ENCODE data around the gene SLC5A3. TPM values are rescaled to one million over a fixed set of nuclear protein-coding genes. Genes with fewer than 3 reads are reported as not detected.

Gene SLC5A3
- total and polyA plus RNA-seq, 7 donors: 0.60 to 41.8 (median 20.6) TPM

DNA sequence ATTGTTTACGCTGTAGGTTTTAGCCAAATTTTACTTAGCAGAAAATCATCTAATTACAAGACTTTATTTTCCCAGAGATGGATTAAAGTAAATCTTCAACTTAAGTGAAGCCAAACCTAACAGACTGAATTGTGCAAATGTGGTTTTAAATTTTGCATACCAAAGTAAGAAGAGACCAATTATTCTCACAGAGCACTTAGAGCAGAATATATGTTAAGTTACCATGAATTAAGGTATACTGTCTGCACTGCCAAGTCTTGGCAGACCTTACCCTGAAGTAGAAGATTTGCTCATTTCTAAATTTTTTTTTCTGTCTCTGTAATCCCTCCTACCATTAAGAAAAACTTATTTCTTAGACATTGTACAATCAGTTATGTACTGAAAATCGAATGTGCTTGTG, 24.1 kb downstream of the SLC5A3 start:
- no peak overlapping the region for H3K27ac ChIP-seq
- H3K36me3 ChIP-seq: peaks cover 7 to 23% (median 16%) of the 10 kb centered on the region in 4 donors
- intact Hi-C loops (cut with DNase I): no loop called here
- 89 to 91% methylated on average over 2 of the region's 2 CpGs for WGBS, 2 donors
- DNase-seq: no peak
- TF ChIP-seq, protein P1, sequence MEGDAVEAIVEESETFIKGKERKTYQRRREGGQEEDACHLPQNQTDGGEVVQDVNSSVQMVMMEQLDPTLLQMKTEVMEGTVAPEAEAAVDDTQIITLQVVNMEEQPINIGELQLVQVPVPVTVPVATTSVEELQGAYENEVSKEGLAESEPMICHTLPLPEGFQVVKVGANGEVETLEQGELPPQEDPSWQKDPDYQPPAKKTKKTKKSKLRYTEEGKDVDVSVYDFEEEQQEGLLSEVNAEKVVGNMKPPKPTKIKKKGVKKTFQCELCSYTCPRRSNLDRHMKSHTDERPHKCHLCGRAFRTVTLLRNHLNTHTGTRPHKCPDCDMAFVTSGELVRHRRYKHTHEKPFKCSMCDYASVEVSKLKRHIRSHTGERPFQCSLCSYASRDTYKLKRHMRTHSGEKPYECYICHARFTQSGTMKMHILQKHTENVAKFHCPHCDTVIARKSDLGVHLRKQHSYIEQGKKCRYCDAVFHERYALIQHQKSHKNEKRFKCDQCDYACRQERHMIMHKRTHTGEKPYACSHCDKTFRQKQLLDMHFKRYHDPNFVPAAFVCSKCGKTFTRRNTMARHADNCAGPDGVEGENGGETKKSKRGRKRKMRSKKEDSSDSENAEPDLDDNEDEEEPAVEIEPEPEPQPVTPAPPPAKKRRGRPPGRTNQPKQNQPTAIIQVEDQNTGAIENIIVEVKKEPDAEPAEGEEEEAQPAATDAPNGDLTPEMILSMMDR (IDR thresholded peaks at IDR 0.05): no peak
- TF ChIP-seq POLR2AphosphoS5 (IDR thresholded peaks at IDR 0.05) (no peak), POLR2A (IDR thresholded peaks at IDR 0.05) (no peak), EP300 (IDR thresholded peaks at IDR 0.05) (no peak)
- peaks cover 0 to 85% (median 58%) of the 10 kb centered on the region in 4 donors for H3K4me1 ChIP-seq
- no peaks in the 10 kb centered on the region for H3K27me3 ChIP-seq
- no peaks in the 10 kb centered on the region for H3K9me3 ChIP-seq
- no peak overlapping the region for H3K4me3 ChIP-seq

DNA sequence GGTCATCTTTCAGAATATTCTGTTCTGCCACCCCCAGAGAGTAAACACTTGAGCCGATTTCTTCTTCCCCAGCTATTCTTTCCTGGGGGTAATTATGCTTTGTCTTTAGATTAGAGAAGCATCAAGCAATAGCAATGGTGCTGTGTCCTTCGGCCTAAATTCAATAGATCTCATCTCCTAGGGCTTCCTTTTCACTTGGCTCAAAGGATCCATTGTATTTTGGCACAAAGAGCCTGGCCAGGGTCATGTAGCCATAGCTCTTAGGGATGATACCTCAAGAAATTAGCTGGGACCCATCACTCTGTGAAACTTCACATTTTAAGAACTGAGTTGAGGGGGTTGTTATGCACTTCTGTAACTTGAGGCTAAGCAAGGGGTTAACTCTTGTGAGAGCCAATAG, 27.0 kb downstream of the SLC5A3 start:
- no peak for DNase-seq
- intact Hi-C loops (cut with DNase I): no loop called here
- no peaks in the 10 kb centered on the region for H3K9me3 ChIP-seq
- WGBS, 2 donors: 91 to 95% methylated on average over 2 of the region's 2 CpGs
- H3K27ac ChIP-seq: peak overlapping the region in 1 of 4 donors; percentile 43
- no peak for TF ChIP-seq POLR2AphosphoS5 (IDR thresholded peaks at IDR 0.05)
- TF ChIP-seq POLR2A (IDR thresholded peaks at IDR 0.05): no peak
- TF ChIP-seq EP300 (IDR thresholded peaks at IDR 0.05): no peak
- TF ChIP-seq, protein P1 (IDR thresholded peaks at IDR 0.05): no peak
- no peaks in the 10 kb centered on the region for H3K27me3 ChIP-seq
- peaks cover 1 to 21% (median 11%) of the 10 kb centered on the region in 4 donors for H3K36me3 ChIP-seq
- peaks cover 0 to 90% (median 55%) of the 10 kb centered on the region in 4 donors for H3K4me1 ChIP-seq
- no peak overlapping the region for H3K4me3 ChIP-seq

DNA sequence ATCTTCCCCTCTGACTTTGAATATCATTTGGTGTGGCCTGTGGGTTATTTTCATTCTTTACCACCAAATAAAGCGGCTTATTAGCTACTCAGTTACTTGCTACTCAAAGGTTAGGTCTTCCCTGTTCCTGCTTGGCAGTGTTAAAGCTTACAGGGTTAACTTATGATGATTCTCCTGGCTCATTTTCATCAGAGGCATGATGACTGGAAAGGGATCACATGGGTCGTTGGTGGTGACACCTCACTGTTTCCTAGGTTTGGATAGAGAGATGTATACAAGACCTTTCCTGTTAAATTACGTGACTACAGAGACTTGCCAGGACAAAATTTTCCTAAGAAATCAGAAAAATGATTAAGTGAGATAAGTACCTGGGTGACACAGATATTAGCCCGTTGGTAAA, 27.4 kb downstream of the SLC5A3 start:
- no peak overlapping the region for H3K4me3 ChIP-seq
- no peaks in the 10 kb centered on the region for H3K27me3 ChIP-seq
- no peak for DNase-seq
- H3K36me3 ChIP-seq: peaks cover 0 to 17% (median 7%) of the 10 kb centered on the region in 4 donors
- H3K4me1 ChIP-seq: peaks cover 0 to 90% (median 53%) of the 10 kb centered on the region in 4 donors
- no peak for TF ChIP-seq POLR2AphosphoS5 (IDR thresholded peaks at IDR 0.05)
- TF ChIP-seq, protein P1 (IDR thresholded peaks at IDR 0.05): no peak
- WGBS, 2 donors: 82 to 83% methylated on average over 4 of the region's 4 CpGs
- no peaks in the 10 kb centered on the region for H3K9me3 ChIP-seq
- peak overlapping the region in 2 of 4 donors; percentile 19 to 43 for H3K27ac ChIP-seq
- intact Hi-C loops (cut with DNase I): no loop called here

DNA sequence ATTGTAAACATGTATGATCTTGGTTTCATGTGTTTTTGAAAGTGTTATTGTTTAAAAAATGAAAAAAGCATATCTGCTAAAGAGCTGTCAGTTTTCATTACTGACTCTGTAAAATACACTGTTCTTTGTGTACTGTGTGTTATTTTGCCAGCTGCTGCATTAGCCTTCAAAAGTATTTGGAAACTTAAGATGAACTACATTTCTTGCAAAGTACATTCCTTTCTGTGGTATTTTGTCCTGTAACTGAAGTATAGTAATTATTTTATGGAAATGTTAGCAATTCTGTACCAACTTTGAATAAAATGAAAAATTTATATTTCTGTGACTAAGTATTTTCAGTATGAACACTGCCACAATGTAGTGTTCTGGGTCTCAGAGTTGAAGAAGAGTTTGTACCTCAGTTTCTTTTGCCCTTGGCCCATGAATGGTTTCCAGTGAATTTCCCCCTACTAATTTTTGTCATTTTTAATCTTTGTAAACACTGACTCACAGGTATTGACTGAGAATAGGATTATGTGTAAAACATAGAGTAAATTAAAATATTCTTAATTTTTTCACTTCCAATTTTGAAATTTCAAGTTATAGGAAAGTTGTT, 32.7 kb downstream of the SLC5A3 start:
- intact Hi-C loops (cut with DNase I): no loop called here
- H3K9me3 ChIP-seq: no peaks in the 10 kb centered on the region
- H3K4me1 ChIP-seq: peaks cover 0 to 85% (median 44%) of the 10 kb centered on the region in 4 donors
- H3K27ac ChIP-seq: no peak overlapping the region
- H3K27me3 ChIP-seq: no peaks in the 10 kb centered on the region
- peaks cover 0 to 4% (median 0%) of the 10 kb centered on the region in 4 donors for H3K36me3 ChIP-seq
- no peak for TF ChIP-seq POLR2A (IDR thresholded peaks at IDR 0.05)
- no peak for TF ChIP-seq POLR2AphosphoS5 (IDR thresholded peaks at IDR 0.05)
- TF ChIP-seq, protein P1 (IDR thresholded peaks at IDR 0.05): no peak
- TF ChIP-seq EP300 (IDR thresholded peaks at IDR 0.05): no peak
- DNase-seq: no peak
- H3K4me3 ChIP-seq: no peak overlapping the region

DNA sequence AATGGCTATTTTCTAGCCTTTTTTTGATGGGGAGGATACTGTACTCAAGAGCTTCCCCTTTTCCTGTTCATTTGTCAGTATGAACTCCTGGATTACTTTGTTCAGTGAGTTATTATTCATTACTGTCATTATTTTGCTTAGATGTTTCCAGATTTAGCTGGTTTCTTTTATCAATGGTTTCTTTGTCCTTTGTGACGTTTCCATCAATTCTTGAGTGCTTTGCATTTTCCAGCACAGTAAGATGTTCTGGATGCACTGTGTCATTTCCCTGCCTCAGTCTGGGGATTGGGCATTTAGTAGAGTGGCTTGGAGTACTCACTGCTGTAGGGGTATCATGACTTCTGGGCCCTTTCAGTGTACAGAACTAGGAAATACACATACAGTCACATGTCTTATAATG, 34.2 kb downstream of the SLC5A3 start:
- Histone ChIP-seq H3K4me1 (peaks cover 0 to 69% (median 35%) of the 10 kb centered on the region in 4 donors), H3K4me3 (no peak overlapping the region), H3K9me3 (no peaks in the 10 kb centered on the region), H3K36me3 (peaks cover 0 to 4% (median 0%) of the 10 kb centered on the region in 4 donors), H3K27me3 (no peaks in the 10 kb centered on the region), H3K27ac (no peak overlapping the region)
- TF ChIP-seq POLR2A (IDR thresholded peaks at IDR 0.05): no peak
- TF ChIP-seq, protein P1 (IDR thresholded peaks at IDR 0.05): no peak
- no peak for TF ChIP-seq POLR2AphosphoS5 (IDR thresholded peaks at IDR 0.05)
- TF ChIP-seq EP300 (IDR thresholded peaks at IDR 0.05): no peak
- 86 to 89% methylated on average over 1 of the region's 1 CpG for WGBS, 2 donors
- intact Hi-C loops (cut with DNase I): no loop called here
- no peak for DNase-seq
